ENCODE measurements around the gene NR0B1. TPM values are rescaled to one million over a fixed set of nuclear protein-coding genes. Genes with fewer than 3 reads are reported as not detected.

The NR0B1 gene
- total and polyA plus RNA-seq, 2 of the 4 experiments (the other 2 are of a cell fraction) = not detected

DNA sequence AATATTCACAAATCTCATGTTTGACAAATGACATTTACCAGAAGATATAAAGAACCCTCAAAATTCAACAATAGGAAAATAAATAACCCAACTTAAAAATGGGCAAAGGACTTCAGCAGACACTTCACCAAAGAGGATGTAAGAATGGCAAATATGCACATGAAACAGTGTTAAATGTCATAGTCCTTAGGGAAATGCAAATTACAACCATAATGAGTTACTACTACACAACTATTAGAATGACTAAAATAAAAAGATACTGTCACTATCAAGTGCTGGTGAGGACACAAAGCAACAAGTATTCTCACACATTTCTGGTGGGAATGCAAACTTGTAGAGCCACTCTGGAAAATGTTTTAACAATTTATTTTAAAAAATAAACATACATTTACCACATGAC, 40.8 kb upstream of the NR0B1 start:
- in situ Hi-C loops (cut with MboI; ENCODE audit: low sequenced_read_pairs) = no loop called here
- CTCF ChIA-PET = no interaction called here
- H3K9ac ChIP-seq (ENCODE audit: low read depth, low read length) = no peak overlapping the region

More for the DNA sequence above, 40.8 kb upstream of the NR0B1 start:
- Histone ChIP-seq H2AK9ac (replicated peaks; ENCODE audit: low read depth, low read length, poor library complexity) (no peak overlapping the region), H2BK15ac (ENCODE audit: low read depth, low read length) (no peak overlapping the region), H2AFZ (replicated peaks; ENCODE audit: low read length, poor library complexity) (no peak overlapping the region), H4K5ac (ENCODE audit: low read depth, low read length) (no peak overlapping the region), H2BK5ac (ENCODE audit: low read depth, low read length, poor library complexity, severe bottlenecking) (no peak overlapping the region), H3K27me3 (ENCODE audit: control insufficient read depth, insufficient read depth, low read length) (no peaks in the 10 kb centered on the region), H3K79me1 (ENCODE audit: low read depth in 1 of 2, low read length in 2 of 2) (no peaks in the 10 kb centered on the region), H3K23ac (ENCODE audit: low read depth, low read length) (no peak overlapping the region), H3K9me1 (ENCODE audit: insufficient read depth, low read length) (no peaks in the 10 kb centered on the region), H3K4me1 (ENCODE audit: control insufficient read depth, insufficient read depth, low read length) (no peaks in the 10 kb centered on the region), H2BK20ac (ENCODE audit: low read depth, low read length) (no peak overlapping the region), H3K36me3 (ENCODE audit: control insufficient read depth, insufficient read depth, low read length) (no peaks in the 10 kb centered on the region), H3K4me3 (ENCODE audit: insufficient read depth, low read depth, low read length) (no peak overlapping the region), H4K20me1 (ENCODE audit: insufficient read depth, low read length) (no peaks in the 10 kb centered on the region), H3K4me2 (ENCODE audit: low read depth, low read length) (no peak overlapping the region), H3K18ac (ENCODE audit: low read depth, low read length) (no peak overlapping the region), H4K8ac (ENCODE audit: low read depth in 2 of 2, low read length in 2 of 2) (no peak overlapping the region), H2AK5ac (ENCODE audit: low read depth, low read length) (no peak overlapping the region), H3K9me3 (ENCODE audit: control insufficient read depth, insufficient read depth, low read length) (no peaks in the 10 kb centered on the region), H2BK120ac (ENCODE audit: low read depth, low read length) (no peak overlapping the region), H3K27ac (ENCODE audit: insufficient read depth, low read length) (no peak overlapping the region), H4K91ac (ENCODE audit: insufficient read depth, low read depth, low read length) (no peak overlapping the region), H3K4ac (ENCODE audit: low read depth, low read length) (no peak overlapping the region), H3K14ac (replicated peaks; ENCODE audit: low read depth, low read length) (no peak overlapping the region), H3K56ac (ENCODE audit: extremely low read depth, insufficient read depth, low read length) (no peak overlapping the region)
- no TSS peak for BruUV-seq (replicated peaks)
- DNase-seq = no peak
- ATAC-seq (ENCODE audit: low read depth) = no peak
- TF ChIP-seq MXI1 (IDR thresholded peaks at IDR 0.05; ENCODE audit: borderline replicate concordance, low read depth, low read length) (no peak), NFE2L2 (IDR thresholded peaks at IDR 0.05; ENCODE audit: low read depth, low read length) (no peak), CHD1 (IDR thresholded peaks at IDR 0.05; ENCODE audit: low read depth, low read length) (no peak), RCOR1 (IDR thresholded peaks at IDR 0.05; ENCODE audit: insufficient replicate concordance, low read length) (no peak), MAZ (IDR thresholded peaks at IDR 0.05; ENCODE audit: borderline replicate concordance, low read depth, low read length) (no peak), POLR2A (IDR thresholded peaks at IDR 0.05; ENCODE audit: low read depth, low read length) (no peak), SMC3 (IDR thresholded peaks at IDR 0.05; ENCODE audit: low read depth, low read length) (no peak), BHLHE40 (IDR thresholded peaks at IDR 0.05; ENCODE audit: low read depth, low read length) (no peak), RFX5 (IDR thresholded peaks at IDR 0.05; ENCODE audit: low read depth, low read length) (no peak), FOS (IDR thresholded peaks at IDR 0.05; ENCODE audit: low read depth, low read length) (no peak), CEBPB (IDR thresholded peaks at IDR 0.05; ENCODE audit: low read depth, low read length) (no peak)
- TF ChIP-seq, protein P1, sequence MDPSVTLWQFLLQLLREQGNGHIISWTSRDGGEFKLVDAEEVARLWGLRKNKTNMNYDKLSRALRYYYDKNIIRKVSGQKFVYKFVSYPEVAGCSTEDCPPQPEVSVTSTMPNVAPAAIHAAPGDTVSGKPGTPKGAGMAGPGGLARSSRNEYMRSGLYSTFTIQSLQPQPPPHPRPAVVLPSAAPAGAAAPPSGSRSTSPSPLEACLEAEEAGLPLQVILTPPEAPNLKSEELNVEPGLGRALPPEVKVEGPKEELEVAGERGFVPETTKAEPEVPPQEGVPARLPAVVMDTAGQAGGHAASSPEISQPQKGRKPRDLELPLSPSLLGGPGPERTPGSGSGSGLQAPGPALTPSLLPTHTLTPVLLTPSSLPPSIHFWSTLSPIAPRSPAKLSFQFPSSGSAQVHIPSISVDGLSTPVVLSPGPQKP (IDR thresholded peaks at IDR 0.05; ENCODE audit: borderline replicate concordance, low read depth, low read length) = no peak
- intact Hi-C loops (cut with micrococcal nuclease) (no loop called here), dilution Hi-C loops (cut with HindIII; ENCODE audit: low sequenced_read_pairs, unreplicated experiment) (no loop called here)
- POLR2A ChIA-PET (ENCODE audit: unreplicated experiment) = no interaction called here
